AG04450 (cell line): ENCODE results near the gene FAM114A1. TPM values are rescaled to one million over a fixed set of nuclear protein-coding genes. Genes with fewer than 3 reads are reported as not detected.

Source experiments
- CTCF ChIA-PET: fragments of 300-600, 350-600 bp; formaldehyde crosslinking; extraction: SDS; loops from one replicate; lab custom pipeline; 2022; ENCODE audit warnings: antibody characterized with exemption, inconsistent platforms; lab: Charles Lee
- POLR2A ChIA-PET: fragments of 350-600 bp; formaldehyde crosslinking; extraction: SDS; loops from one replicate; lab custom pipeline; 2021; ENCODE audit warnings: antibody characterized with exemption, inconsistent platforms; lab: Yijun Ruan, JAX
- DNase-seq: peaks from one replicate; pipeline ENCODE4 v3.0.0-alpha.2; 2011; ENCODE audit warnings: low read depth, low spot score
- H3K27ac ChIP-seq: one replicate; pipeline ENCODE4 v1.5.1; 2012; ENCODE audit warnings: low read depth, low read length, control low read depth
- H3K27me3 ChIP-seq: one replicate; pipeline ENCODE4 v1.6.0; 2012; ENCODE audit warnings: low read length; ENCODE audit not compliant: control insufficient read depth, insufficient read depth
- H3K4me3 ChIP-seq: 2 replicates; pipeline ENCODE4 v1.5.1; 2011; ENCODE audit warnings: mild to moderate bottlenecking, low read depth, low read length, control low read depth
- H3K9me3 ChIP-seq: 2 replicates; pipeline ENCODE4 v1.5.1; 2012; ENCODE audit warnings: low read length; ENCODE audit not compliant: control insufficient read depth, insufficient read depth
- CTCF ChIP-seq: IDR thresholded peaks from 2 replicates; pipeline ENCODE4 v1.5.1; 2011; ENCODE audit warnings: low read depth, low read length, control low read depth, inconsistent platforms
- polyA plus RNA-seq: library from polyadenylated mRNA; depleted of rRNA; stranded (reverse); fragments of >200 nt; gene quantifications from 2 replicates; pipeline ENCODE4 v1.2.3, GENCODE V29; 2011

FAM114A1 gene
- polyA plus RNA-seq, 1 experiment, result 303 TPM

- TF ChIP-seq CTCF, result no peak
- CTCF ChIA-PET, result interaction anchor here (0.7 to 0.8 kb wide), 3 partner anchors 11 to 244 kb away, joined by 3 read pairs; no protein-coding TSS in a partner anchor
- no peak for DNase-seq
- H3K9me3 ChIP-seq, result no peaks in the 10 kb centered on the region
- POLR2A ChIA-PET, result interaction anchor here (1.1 kb wide), 2 partner anchors 11 to 22 kb away, joined by 3 to 6 read pairs; no protein-coding TSS in a partner anchor
- no peak overlapping the region for H3K27ac ChIP-seq
- H3K27me3 ChIP-seq, result no peaks in the 10 kb centered on the region
- no peak overlapping the region for H3K4me3 ChIP-seq
These were observed 23.7 kb downstream of the FAM114A1 start for GRCh38 chr4:38891051-38891983.

GRCh38 chr4:38894322-38894982 is 26.8 kb downstream of the FAM114A1 start:
- Histone ChIP-seq H3K9me3 (no peaks in the 10 kb centered on the region), H3K27ac (no peak overlapping the region), H3K4me3 (no peak overlapping the region), H3K27me3 (no peaks in the 10 kb centered on the region)
- POLR2A ChIA-PET, result no interaction called here
- CTCF ChIA-PET, result interaction anchor here (1.3 kb wide), 1 partner anchor 135 kb away, joined by 3 read pairs; no protein-coding TSS in a partner anchor
- TF ChIP-seq CTCF, result no peak
- DNase-seq, result no peak

GRCh38 chr4:38896940-38897339 is 29.3 kb downstream of the FAM114A1 start:
- Histone ChIP-seq H3K27me3 (no peaks in the 10 kb centered on the region), H3K4me3 (no peak overlapping the region), H3K27ac (no peak overlapping the region), H3K9me3 (no peaks in the 10 kb centered on the region)
- CTCF ChIA-PET, result interaction anchor here (0.6 kb wide), 1 partner anchor 137 kb away, joined by 3 read pairs; no protein-coding TSS in a partner anchor
- no peak for DNase-seq
- POLR2A ChIA-PET, result interaction anchor here (0.6 kb wide), 1 partner anchor 43 kb away, joined by 8 read pairs; no protein-coding TSS in a partner anchor
- TF ChIP-seq CTCF, result no peak

- H3K27me3 ChIP-seq, result no peaks in the 10 kb centered on the region
- ChIA-PET CTCF (interaction anchor here (0.6 to 1.1 kb wide), 2 partner anchors 37 to 720 kb away, joined by 3 read pairs; no protein-coding TSS in a partner anchor), POLR2A (no interaction called here)
- no peak for DNase-seq
- no peak overlapping the region for H3K27ac ChIP-seq
- no peak for TF ChIP-seq CTCF
- no peak overlapping the region for H3K4me3 ChIP-seq
- no peaks in the 10 kb centered on the region for H3K9me3 ChIP-seq
These were observed 30.6 kb downstream of the FAM114A1 start for GRCh38 chr4:38898245-38898644.
